Omental fat pad (tissue), 4 donors: ENCODE measurements around the gene SLC26A8. TPM values are rescaled to one million over a fixed set of nuclear protein-coding genes. Genes with fewer than 3 reads are reported as not detected.

Experiments
- ATAC-seq: fragments of 150-250 bp; one replicate; pipeline ENCODE4 v1.9.1; 2016; ENCODE audit warnings: mild to moderate bottlenecking, moderate library complexity; ENCODE audit not compliant: low FRiP score
- DNase-seq: peaks from one replicate; pipeline ENCODE4 v3.0.0-alpha.2; 2019; ENCODE audit warnings: low spot score
- total RNA-seq, 4 donors: library from RNA; depleted of rRNA; stranded (reverse); fragments of >200 nt; gene quantifications; one replicate each; pipeline ENCODE4 v1.1.0, GENCODE V29; 2016
- TF ChIP-seq, protein P1 (sequence below), 3 donors: fragments of 450-650 bp; IDR thresholded peaks; one replicate each; pipeline ENCODE4 v1.5.1; 2016 to 2017; ENCODE audit warnings: antibody characterized with exemption in 3 of 3, mild to moderate bottlenecking in 3 of 3, moderate library complexity in 2 of 3

SLC26A8 gene
- total RNA-seq, 4 donors from 2014 or later = 0.12 to 3.3 (median 0.54) TPM

DNA sequence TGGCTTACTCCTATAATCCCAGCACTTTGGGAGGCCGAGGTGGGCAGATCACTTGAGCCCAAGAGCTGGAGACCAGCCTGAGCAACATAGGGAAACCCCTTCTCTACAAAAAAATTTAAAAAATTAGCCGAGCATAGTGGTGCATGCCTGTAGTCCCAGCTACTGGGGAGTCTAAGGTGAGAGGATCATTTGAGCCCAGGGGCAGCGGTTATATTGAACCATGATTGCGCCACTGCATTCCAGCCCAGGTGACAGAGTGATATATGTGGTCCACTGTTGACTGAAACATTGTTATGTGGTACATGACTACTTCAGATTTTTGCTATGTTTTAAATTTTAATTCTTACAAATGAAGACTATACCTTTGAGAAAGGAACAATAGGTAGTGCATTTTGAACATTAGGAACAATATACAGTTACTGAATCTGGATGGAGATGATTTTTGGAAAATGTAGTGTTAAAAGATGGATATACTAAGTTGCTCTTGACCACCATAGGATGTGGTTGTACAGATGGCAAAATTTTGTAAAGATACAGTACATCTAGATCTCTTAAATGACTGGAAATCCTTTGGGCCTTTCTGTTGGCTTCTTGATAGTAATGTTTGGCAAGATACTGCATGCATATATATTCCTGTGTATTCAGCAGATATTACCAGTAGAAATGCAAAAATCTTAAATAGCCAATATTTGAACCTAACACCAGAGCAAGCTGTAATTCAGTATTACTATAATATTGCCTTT, 39.0 kb upstream of the SLC26A8 start:
- ATAC-seq (no peak), DNase-seq (no peak)
- TF ChIP-seq, protein P1, sequence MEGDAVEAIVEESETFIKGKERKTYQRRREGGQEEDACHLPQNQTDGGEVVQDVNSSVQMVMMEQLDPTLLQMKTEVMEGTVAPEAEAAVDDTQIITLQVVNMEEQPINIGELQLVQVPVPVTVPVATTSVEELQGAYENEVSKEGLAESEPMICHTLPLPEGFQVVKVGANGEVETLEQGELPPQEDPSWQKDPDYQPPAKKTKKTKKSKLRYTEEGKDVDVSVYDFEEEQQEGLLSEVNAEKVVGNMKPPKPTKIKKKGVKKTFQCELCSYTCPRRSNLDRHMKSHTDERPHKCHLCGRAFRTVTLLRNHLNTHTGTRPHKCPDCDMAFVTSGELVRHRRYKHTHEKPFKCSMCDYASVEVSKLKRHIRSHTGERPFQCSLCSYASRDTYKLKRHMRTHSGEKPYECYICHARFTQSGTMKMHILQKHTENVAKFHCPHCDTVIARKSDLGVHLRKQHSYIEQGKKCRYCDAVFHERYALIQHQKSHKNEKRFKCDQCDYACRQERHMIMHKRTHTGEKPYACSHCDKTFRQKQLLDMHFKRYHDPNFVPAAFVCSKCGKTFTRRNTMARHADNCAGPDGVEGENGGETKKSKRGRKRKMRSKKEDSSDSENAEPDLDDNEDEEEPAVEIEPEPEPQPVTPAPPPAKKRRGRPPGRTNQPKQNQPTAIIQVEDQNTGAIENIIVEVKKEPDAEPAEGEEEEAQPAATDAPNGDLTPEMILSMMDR (IDR thresholded peaks at IDR 0.05) = no peak

DNA sequence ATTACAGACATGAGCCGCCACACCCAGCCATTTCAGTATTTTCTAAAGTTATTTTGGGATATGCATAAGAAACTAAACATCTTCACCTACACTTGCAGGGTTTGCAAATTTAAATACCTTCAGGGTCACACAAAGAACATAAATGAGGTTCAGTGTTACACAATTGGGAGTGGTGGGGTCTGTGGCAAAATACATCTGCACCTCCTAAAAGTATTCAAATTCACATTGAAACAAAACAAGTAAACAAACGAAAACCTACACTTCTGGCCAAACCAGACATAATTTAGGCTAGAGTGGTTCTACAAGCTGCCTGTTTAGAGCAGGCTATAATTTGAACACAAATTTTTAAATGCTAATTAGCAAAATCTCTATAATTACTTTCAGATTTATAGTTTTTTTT, 37.8 kb upstream of the SLC26A8 start:
- ATAC-seq (no peak), DNase-seq (no peak)
- TF ChIP-seq, protein P1 (IDR thresholded peaks at IDR 0.05) = no peak

DNA sequence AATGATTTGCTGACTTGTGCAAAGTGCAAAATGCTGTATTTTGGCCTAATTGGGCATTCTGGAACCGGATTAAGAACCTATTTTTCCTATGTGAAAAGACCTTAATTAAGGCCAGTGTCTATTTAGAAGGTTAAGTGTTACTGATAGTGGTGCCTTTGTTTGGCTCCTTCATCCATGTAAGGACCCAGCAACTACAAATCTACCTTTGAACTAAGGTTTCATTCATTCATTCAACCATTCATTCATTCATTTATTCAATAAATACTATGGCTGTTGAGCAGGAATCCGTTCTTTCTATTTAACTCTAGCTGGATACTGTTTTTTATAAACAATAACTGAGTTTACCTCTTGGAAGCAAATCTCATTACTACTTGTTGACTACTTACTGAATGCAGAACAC, 36.8 kb upstream of the SLC26A8 start:
- TF ChIP-seq, protein P1 (IDR thresholded peaks at IDR 0.05) = no peak
- DNase-seq (no peak), ATAC-seq (no peak)

DNA sequence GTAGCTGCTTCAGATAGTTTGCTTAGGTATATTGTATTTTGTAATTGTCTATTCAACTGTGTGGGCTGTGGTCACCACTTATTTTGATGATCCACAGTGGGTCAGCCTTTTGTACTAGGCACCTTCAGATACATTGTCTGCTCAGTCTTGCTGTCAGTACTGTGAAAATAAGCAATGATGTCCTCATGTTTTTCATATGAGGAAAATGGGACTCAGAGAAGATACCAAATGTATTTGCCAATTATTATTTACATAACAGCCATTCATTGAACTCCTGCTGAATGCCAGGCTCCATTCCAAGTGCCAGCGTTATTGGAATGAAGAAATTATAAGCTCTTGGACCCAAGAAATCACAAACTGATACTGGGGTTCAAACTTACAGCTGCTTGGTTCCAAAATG, 31.7 kb upstream of the SLC26A8 start:
- DNase-seq (no peak), ATAC-seq (no peak)
- TF ChIP-seq, protein P1 (IDR thresholded peaks at IDR 0.05) = no peak

DNA sequence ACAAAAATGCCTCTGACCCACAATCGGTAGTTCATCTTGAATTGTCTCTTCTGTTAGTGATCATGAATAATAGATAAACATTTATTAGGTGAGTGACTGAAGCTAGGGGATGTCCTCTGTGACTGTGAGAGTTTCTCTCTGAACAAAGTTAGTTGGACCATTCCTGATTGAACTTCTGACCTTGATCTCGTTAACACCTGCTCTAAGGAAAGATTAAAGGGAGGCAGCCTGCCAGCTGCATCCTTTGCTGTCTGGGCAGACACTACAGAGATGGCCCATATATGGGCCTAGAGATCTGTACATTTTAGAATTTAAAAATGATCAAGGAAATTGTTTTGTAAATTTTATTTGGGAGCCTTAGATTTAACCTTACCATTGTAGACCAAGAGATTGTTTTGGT, 30.5 kb upstream of the SLC26A8 start:
- no peak for DNase-seq
- TF ChIP-seq, protein P1 (IDR thresholded peaks at IDR 0.05) = no peak
- ATAC-seq = no peak

DNA sequence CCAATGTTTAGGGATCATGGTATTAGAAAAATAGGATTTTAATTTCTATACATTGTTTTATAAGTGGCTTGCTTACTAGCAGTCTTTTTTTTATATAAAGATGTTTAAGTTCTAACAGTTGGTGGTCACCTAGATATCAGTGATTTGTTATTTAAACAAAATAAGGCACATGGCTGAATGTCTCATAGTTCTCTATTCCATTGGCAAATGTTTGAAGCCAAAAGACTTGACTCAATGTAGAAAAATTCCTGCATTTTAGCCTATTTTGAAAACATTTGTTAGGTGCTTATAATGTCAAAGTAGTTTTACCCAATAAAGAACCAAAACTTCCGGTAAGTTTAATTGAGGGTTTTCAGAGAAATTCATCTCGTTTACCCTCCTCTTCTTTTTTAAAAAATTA, 30.0 kb upstream of the SLC26A8 start:
- peak; percentile 53 for ATAC-seq
- DNase-seq = no peak
- TF ChIP-seq, protein P1 (IDR thresholded peaks at IDR 0.05) = no peak

DNA sequence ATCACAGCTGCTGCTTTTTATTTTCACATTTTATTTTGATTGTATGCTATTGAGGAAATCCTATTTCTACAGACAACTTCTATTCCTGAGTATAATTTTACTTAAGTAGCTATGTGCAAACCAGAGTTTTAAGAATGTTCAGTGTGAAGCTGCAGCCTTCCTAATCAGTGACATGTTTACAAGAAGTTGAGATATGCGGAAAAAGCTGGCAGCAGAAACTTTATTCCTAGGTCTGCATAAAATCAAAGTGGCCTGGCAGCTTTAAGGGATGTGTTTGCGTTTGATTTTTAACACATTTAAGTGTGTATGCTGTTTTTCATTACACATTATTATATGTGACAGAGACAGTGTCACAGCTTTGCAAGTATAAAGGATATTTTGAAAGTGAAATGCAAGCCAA, 29.4 kb upstream of the SLC26A8 start:
- TF ChIP-seq, protein P1 (IDR thresholded peaks at IDR 0.05) = no peak
- DNase-seq = no peak
- no peak for ATAC-seq
